ENCODE measurements around the gene CRACR2A.

CRACR2A gene

GRCh38 chr12:3611860-3612703 lies 140.8 kb downstream of the CRACR2A start:
- DNase-seq: no peak

- DNase-seq: no peak
Observed at GRCh38 chr12:3607821-3608220, 145.1 kb downstream of the CRACR2A start.

DNA sequence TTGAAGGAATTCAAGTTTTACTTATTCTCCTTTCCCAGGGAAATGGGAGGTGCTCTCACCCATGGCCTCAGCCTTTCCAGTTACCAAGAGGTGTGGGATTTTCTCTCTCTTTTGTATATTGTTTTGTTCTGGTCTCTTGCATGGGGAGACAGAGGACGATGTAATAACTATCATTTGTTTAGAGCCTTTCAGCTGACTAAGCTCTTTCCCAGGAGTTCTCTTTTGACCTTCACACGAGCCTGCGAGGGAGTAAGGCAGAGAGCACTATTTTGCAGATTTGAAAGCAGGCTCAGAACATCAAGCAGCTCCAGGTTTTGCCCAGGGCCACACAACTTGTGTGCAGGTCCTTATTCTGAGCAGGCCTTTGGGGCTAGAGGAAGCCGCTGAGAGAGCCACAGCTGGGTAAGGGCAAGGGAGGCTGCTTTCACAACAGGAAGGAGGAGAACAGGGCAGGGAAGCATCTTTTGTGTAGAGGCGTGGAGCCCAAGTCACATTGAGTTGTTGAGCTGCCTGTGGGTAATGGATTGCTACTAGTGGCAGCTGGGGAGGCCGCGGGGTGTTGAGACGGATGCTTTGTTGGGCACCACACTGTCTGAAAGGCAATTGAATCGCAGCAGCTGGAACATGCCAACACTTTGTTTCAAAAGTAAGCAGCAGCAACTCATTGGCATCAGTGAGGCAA lies 145.7 kb downstream of the CRACR2A start:
- DNase-seq: no peak

DNA sequence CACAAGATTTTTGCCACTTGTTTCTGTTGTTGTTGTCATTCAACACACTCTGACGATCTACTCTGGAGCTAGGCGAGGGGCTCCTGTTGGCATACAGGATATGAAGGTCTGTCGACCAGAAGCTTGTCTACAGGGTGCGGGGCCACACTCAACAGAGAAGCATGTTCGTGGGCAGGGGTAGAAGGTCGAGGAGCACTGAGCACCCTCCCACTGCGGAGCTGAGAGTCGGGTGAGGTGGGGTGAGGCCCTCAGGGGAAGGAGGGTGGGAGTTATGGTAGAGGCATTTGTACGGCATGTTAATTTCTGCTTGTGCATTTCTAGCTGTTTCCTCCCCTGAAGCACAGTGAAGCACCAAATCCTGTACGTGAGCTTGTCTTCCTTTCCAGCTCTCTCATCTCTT lies 146.8 kb downstream of the CRACR2A start:
- no peak for DNase-seq

GRCh38 chr12:3605692-3606091 lies 147.2 kb downstream of the CRACR2A start:
- no peak for DNase-seq

DNA sequence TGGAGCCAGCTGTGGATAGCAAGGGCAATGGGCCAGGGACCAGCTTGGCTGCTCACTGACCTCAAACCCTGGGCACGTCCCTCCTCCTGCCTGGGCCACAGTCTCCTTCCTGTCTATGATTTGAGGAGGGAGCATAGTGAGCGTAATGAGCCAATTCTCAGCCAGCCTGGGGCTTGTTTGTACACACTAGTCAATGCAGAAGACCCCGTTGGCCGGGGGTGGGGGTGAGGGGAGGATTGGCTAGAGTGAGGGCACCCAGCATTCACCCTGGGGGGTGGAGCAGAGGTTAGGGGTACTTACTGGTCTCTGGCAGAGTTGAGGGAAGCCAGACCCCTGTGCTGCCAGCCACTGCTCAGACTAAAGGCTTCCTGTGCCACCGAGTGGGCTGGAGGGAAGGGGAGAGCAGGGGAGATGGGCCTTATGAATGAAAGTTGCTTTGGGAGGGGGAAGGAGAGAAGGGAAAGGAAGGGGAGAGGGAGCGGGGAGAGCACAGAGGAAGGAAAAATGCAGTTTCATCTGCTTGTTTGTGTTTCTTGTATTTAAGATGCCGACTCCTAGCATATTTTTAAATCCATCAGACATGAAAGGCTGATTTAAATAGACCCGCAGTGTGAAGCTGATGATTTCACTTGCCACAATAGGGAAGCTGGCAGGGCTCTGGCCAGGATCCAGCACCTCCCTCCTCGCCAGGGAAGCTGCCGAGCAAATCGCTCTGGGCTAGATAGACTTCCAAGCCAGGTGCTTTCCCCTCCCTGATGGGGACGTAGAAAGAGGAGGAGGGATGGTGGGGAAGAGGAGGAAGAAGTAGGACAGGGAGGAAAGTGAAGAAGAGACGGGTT lies 147.9 kb downstream of the CRACR2A start:
- DNase-seq: no peak

DNA sequence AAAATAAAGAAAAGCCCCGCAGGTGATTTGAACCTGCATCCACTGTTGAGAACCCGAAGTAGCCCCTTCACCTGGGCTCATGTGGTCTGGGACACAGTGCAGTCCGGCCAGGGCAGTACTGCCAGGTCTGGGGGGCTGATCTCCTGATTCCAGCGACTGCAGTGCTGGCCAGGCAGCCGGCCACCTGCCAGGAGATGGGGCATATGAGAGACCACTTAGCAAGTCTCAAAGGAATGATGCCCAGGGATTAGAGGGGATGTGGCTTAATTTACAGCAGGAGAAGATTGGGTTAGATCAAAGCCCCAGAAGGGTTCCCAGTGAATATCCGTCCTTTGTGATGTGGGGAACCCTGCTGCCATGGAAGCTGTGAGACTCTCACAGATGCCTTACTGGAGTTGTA lies 148.6 kb downstream of the CRACR2A start:
- DNase-seq: no peak

DNA sequence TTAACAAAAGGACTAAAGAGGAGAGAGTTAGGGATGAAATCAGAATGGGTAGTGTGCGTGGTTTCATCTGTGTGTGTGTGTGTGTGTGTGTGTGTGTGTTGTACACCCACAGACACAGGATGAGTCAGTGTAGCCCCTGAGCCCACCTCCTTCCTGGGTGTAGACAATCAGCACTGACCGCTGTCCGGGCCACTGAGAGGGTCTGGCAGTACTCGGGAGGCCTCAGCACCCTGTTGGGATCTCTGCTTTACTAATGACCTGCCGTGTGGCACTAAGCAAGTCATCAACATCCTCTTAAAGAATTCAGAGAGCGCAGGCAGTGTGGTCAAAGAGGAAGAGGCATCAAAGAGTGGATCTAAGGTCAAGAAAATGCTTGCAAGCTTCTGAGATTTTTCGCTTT lies 149.3 kb downstream of the CRACR2A start:
- DNase-seq: no peak

DNA sequence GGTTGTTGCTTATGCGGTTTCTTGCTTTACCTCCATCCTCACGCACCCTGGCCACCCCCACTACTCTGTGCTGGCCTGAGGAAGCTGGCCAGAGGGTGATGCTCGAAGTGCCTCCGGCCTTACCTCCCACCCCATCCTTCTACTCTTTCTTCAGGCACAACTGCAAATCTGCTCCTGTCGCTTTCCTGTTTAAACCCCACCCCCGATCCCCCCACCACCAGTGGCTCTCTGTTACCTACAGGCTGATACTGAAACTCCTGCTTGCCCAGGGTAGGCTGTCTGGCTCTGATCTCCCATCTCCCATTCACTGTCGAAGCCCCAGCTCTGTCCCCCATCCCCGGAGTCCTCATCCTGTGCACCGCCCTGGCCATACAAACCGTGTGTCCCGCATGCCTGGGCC lies 150.4 kb downstream of the CRACR2A start:
- DNase-seq: no peak

DNA sequence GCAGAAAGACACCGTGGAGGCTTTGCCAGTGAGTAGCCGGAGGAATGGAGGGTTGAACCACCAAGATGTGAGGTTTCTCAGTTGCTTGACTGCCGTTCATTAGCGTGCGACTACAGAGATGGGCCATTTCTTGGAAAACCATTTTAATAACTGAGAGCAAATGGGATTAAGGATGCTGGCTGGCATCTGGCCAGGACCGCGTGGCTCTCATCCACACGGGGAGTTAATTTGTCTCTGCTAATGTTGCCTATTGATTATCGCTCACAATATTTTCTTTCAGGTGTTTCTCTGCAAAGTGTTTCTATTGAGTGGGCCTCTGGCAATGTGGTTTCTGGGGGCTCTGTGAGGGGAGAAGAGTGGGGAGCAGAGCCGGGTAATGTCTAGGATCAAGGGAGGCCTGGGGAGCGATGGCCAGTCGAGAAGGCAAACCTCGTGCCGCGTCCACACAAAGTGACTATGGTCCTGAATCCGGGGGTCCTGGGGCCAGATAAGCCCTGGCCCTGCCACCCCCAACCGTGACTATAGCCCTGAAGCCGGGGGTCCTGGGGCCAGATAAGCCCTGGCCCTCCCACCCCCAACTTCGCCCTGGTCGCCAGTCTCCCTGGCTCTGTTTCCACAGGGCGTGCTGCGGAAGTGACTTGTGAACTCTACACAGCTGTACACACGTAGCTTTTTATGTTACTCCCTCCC lies 151.3 kb downstream of the CRACR2A start:
- no peak for DNase-seq

DNA sequence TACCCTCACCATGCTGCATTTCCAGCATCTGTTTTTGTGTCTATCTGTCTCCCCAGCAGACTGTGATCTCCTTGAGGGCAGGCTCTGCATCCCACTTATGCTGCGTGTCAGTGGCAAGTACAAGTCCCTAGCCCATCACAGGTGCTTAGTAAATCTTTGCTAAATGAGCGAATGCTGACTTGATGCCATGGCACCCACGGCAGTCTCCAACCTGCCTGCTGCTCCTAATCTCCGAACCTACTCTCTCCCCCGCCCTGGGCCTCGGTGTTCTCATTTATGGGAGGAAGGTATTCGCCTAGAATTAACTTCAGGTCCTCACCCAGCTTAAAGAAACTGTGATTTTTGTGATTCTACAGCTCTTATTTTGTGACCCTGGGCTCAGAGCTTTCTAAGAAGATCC lies 152.0 kb downstream of the CRACR2A start:
- no peak for DNase-seq

DNA sequence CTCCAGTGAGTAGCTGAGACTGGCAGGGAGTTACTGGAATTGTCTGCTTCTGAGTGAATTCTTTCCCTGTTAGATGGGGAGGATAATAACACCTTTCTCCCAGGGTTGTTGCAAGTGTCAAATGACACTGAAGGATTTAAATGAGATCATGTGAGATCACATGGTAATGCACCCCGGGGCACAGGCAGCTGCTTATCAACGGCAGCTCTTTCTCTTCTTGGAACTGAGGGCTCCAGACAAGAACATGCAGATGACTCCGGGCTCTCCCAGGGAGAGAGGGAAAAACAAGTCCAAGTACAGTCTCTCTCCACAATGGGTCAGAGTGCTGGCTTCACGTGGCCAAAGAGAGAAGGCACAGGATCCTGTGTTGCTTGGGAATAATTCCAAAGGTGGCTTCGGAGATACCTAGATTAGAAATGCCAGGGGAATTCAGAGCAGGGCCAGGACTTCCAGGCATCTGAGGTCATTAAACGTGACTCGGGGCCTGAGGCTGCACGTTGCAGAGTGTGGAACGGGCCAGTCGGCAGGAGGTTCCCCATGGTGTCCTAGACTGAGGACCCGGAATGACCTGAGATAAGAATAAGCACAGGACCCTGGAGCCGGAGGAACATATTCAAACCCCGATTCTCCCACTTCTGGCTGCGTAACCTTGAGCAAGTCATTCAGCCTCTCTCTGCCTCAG lies 152.7 kb downstream of the CRACR2A start:
- DNase-seq: no peak

DNA sequence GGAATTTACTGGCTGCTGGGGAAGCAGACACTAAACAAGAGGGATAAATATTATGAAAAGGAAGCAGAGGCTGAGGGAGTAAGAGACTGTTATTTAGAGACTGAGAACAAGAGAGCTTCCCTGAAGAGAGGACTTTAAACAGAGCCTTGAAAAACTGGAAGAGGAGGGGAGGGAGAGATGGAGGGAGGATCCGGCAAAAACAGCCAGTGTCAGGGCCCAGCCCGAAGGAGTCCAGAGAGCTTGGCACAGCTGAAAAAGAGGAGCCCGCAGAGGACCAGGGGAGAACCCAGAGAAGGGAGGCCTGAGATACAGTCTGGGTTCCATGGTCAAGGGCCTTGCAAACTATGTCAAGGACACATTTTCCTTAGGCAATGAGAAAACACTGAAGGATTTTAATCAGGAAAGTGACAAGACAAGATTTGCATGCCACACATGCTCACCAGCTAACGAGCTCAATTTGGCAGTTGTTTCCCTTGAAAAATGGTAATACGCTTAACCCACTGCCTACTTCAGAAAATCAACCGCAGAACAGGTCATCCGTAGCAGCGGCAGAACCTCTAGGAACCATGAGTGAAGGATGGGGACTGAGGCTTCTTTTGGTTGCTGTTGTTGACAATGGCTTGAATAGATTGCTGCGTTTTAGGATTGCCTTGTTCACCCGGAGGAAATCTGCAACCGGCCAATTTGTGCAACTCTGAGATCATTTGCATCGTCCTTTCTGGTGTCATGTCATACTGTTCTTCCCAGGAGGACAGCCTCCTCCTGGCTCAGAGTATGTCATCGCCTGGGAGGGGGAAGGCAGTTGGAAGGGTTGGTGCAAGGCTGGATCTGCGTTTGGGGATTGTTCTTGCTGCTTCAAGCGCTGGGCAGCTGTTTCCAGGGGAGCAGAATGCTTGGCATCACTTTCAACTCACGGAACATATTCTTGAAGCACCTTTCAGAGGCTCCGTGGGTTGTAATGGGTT lies 153.7 kb downstream of the CRACR2A start:
- DNase-seq: no peak

DNA sequence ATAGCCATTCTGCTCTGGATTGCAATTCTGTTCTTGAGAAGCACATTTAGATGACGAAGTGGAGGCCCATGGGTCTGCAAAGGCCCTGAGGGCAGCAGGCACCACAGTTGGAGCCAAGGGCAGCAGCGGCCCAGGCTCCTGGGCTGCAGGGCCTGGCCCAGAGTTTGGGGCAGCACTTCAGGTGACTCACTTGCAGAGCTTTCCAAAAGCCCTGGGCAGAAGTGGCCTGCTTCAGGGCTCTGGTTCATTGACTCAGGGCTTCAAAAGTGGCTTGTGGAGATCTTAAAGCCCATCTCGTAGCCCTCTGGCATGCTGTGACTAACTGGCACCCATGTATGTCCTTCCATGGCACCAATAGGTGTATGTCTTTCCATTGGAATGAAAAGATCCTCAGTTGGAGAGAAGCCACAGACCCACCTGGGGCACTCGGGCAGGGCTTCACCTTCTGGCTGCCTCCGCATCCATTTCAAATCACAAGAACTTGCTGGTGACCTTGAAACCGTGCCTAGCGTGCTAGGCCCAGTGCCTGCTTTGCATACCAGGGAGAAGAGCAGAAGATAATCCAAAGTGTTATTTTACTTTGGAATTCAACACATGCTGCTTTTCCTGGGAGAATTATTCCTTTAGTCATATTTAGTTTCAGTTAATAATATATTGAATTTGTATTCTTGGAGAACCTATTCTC lies 155.2 kb downstream of the CRACR2A start:
- DNase-seq: no peak

DNA sequence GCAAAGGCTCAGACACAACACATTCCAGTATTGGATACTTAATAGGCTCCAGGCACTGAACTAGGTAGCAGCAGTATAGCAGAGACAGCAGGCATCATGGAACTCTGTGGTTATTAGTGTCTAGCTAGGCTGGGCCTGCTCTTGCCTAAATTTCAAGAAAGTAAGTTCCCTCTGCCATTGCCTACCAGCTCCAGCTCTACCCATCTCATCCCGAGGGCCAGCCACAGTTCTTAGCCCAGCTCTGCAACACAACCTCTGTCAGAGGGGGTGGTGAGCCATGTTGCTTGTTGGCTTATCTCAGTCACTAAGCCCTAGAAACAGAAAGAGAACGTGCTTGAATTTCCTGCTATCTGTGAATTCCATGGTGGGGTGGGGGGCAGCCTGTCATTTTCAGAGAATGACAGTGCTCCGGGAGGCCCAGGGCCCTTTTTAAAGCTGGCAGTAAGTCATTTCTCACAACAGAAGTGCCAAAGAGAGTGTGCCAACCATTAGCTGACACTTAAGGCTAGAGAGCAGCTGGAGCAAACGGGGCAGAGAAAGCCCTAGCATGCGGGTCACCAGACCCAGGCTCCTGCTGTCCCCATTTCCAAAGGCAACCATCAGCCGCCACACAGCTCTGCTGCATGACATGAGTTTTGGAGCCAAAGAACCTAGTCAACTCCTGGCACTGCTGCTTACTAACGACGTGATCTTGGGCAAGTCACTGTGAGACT lies 156.1 kb downstream of the CRACR2A start:
- DNase-seq: no peak

DNA sequence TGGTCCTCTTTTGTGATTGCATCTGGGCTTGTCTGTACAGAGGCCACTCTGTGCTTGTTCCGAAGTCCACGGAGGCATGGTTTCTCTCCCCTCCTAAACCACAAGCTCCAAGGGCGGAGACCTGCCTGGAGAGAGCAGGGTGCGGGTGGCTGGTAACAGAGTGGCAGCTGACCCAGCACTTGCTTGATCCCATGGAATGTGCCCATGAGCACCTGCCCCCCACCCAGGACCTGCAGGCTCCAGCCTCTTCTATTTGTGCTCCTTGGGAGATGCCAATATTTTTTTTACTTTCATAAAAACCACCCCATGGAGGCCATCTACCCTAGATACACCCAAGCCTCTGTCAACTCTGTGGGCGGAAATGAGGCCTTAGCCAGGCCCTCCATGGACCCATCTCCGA lies 157.2 kb downstream of the CRACR2A start:
- DNase-seq: no peak

- DNase-seq: no peak
Observed at GRCh38 chr12:3594966-3595365, 157.9 kb downstream of the CRACR2A start.

- DNase-seq: no peak
Observed at GRCh38 chr12:3593906-3594483, 158.9 kb downstream of the CRACR2A start.

DNA sequence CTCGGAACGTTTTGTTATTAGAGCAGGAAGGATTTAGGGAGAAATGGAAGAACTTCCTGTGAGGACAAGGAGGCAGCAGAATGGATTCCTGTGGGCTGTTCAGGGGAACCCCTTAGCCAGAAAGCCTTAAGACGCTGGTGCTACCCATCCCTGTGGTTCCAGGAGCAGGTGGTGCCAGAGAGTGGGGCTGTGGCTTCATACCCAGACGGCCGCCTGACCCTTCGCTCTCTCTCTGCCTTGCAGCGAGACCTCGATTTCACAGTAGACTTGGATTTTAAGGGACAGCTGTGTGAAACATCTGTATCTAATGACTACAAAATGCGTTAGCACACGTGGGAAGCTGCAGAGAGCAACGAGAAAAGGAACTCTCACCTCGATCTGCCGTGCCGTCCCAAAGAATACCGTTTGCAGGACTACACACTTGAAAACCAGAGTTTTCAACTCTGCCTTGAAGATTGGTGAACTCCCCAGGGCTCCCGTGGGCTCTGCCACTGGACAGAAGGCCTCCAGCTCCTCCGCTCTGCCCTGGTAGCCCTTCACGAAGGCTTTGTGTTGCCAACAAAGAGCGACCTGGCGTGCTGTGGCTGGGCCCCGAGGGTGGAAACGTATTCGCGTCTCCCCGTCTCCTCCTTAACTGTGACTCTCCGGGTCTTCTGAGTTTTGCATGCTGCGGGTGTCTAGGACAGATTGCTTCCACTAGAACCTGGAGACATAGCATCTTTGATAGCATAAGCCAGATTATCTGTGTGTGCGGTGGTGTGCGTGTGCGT lies 159.9 kb downstream of the CRACR2A start:
- no peak for DNase-seq

Data from CD4-positive, alpha-beta T cell treated with Interleukin-12 subunit alpha and Interleukin-12 subunit beta, for 1 hour (primary cell).